Measurements from ENCODE around the gene TRMT112. TPM values are rescaled to one million over a fixed set of nuclear protein-coding genes. Genes with fewer than 3 reads are reported as not detected.

Gene TRMT112
- total RNA-seq, 1 donor from 2014 or later = 149 TPM

DNA sequence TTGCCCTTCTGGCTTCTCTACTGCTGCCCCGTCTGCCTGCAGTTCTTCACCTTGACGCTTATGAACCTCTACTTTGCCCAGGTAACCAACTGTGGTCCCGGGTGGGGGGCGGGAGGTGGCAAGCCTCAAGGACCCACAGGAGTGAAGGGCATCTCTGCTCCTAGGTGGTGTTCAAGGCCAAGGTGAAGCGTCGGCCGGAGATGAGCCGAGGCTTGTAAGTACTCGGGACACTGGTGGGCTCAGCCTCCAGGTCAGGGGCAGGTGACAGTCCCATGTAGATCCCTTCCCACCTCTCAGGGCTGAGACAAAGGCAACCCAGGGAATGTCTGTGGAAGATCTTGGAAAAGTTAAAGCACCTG, 30.6 kb downstream of the TRMT112 start:
- peaks cover 7% of the 10 kb centered on the region for H3K4me1 Mint-ChIP-seq (ENCODE audit: low read depth)
- H3K27me3 Mint-ChIP-seq = peaks cover 19% of the 10 kb centered on the region
- peak overlapping the region; percentile 75 for H3K4me3 Mint-ChIP-seq (ENCODE audit: low read depth)
- H3K36me3 Mint-ChIP-seq (ENCODE audit: insufficient read depth) = peaks cover 4% of the 10 kb centered on the region
- no peak for DNase-seq (ENCODE audit: low spot score, unreplicated experiment)
- TF ChIP-seq, protein P1, sequence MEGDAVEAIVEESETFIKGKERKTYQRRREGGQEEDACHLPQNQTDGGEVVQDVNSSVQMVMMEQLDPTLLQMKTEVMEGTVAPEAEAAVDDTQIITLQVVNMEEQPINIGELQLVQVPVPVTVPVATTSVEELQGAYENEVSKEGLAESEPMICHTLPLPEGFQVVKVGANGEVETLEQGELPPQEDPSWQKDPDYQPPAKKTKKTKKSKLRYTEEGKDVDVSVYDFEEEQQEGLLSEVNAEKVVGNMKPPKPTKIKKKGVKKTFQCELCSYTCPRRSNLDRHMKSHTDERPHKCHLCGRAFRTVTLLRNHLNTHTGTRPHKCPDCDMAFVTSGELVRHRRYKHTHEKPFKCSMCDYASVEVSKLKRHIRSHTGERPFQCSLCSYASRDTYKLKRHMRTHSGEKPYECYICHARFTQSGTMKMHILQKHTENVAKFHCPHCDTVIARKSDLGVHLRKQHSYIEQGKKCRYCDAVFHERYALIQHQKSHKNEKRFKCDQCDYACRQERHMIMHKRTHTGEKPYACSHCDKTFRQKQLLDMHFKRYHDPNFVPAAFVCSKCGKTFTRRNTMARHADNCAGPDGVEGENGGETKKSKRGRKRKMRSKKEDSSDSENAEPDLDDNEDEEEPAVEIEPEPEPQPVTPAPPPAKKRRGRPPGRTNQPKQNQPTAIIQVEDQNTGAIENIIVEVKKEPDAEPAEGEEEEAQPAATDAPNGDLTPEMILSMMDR (IDR thresholded peaks at IDR 0.05; ENCODE audit: unreplicated experiment) = no peak
- H3K27ac Mint-ChIP-seq = no peak overlapping the region
- no peaks in the 10 kb centered on the region for H3K9me3 Mint-ChIP-seq (ENCODE audit: low read depth)

DNA sequence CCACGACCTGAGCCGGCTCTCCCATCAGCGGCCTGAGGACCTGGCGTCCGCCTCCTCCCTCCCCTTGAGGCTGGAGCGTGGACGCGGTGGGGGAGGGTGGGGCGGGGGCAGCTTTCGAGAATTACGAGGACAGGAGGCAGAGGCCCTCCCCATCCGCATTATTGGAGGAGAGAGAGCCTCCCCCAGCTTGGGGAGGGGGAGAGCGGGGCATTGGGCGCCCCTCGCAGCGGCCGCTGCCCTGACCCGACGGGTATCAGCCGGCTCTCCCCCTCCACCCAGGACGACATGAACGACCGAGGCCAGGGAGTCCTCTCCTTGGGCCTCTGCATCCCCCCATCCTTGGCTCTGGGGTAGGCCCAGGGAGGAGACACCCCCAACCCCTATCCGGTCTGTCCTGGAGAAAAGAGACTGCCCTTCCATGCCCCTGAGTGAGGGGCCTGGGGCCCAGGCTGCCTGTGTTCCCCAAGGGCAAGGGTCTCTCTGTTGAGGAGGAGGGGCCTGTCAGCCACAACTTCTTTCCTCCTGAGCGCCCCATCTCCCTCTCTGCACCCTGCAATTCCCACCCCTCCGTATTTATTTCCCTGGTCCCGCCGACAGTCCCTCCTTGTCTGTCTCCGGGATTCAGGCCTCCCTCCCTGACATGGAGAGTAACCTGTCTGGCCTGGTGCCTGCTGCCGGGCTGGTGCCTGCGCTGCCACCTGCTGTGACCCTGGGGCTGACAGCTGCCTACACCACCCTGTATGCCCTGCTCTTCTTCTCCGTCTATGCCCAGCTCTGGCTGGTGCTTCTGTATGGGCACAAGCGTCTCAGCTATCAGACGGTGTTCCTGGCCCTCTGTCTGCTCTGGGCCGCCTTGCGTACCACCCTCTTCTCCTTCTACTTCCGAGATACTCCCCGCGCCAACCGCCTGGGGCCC, 31.2 kb downstream of the TRMT112 start:
- peaks cover 19% of the 10 kb centered on the region for H3K27me3 Mint-ChIP-seq
- TF ChIP-seq, protein P1 (IDR thresholded peaks at IDR 0.05; ENCODE audit: unreplicated experiment) = no peak
- H3K4me3 Mint-ChIP-seq (ENCODE audit: low read depth) = peak overlapping the region; percentile 75
- DNase-seq (ENCODE audit: low spot score, unreplicated experiment) = no peak
- H3K9me3 Mint-ChIP-seq (ENCODE audit: low read depth) = no peaks in the 10 kb centered on the region
- peaks cover 4% of the 10 kb centered on the region for H3K36me3 Mint-ChIP-seq (ENCODE audit: insufficient read depth)
- H3K4me1 Mint-ChIP-seq (ENCODE audit: low read depth) = peaks cover 7% of the 10 kb centered on the region
- H3K27ac Mint-ChIP-seq = no peak overlapping the region

DNA sequence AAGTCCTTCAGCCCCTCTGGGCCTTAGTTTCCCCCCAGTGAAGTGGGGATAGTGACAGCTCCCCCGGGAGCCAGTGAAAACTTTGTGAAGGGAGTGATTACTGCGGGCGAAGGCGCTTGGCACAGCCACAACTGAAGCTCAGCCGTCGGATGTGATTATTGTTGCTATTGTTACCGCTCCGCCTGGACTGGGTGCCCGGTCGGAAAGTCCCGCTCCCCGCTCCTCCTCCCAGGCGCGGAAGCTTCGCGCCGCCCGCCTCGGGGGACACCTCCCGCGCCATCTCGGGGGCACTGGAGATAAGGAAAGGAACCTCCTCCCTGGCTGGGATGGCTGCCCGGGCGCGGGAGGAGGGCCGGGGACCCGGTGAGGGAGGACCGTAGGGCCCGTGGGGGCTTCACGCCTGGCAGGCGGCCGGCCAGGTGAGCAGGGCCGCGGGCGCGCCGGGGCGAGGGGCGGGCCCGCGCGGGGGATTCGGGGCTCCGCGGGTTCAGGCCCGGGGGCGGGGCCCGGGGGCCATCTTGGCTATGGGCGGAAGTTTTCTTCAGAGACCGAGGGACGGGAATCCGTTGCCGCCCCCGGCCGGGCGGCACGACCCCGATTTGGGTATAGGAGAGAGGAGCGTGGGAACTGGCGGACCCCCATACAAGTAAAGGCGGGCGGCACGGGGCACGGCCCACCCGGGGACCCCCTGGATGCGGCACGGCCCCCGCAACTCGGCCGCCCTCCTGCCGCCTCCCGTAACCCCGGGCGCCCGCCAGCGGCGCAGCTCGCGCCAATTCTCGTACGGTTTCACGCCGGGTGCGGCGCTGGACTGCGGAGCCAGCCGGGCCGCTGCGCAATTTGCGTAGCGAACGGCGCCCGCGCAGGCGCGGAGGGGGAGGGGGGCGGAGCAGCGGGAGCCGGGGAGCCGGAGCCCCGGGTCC, 32.1 kb downstream of the TRMT112 start, which contains the start of gene GPR137:
GPR137 (plus strand) TSS at position 887 of the 923 bp plus-strand sequence. CDS start 677 bp downstream, outside the sequence.
- TF ChIP-seq, protein P1 (IDR thresholded peaks at IDR 0.05; ENCODE audit: unreplicated experiment) = no peak
- H3K4me1 Mint-ChIP-seq (ENCODE audit: low read depth) = peaks cover 7% of the 10 kb centered on the region
- H3K36me3 Mint-ChIP-seq (ENCODE audit: insufficient read depth) = peaks cover 4% of the 10 kb centered on the region
- no peaks in the 10 kb centered on the region for H3K9me3 Mint-ChIP-seq (ENCODE audit: low read depth)
- peaks cover 11% of the 10 kb centered on the region for H3K27me3 Mint-ChIP-seq
- DNase-seq (ENCODE audit: low spot score, unreplicated experiment) = peak; percentile 84
- H3K4me3 Mint-ChIP-seq (ENCODE audit: low read depth) = peak within 1 kb of the TSS; percentile 81
- peak within 1 kb of the TSS; percentile 88 for H3K27ac Mint-ChIP-seq

DNA sequence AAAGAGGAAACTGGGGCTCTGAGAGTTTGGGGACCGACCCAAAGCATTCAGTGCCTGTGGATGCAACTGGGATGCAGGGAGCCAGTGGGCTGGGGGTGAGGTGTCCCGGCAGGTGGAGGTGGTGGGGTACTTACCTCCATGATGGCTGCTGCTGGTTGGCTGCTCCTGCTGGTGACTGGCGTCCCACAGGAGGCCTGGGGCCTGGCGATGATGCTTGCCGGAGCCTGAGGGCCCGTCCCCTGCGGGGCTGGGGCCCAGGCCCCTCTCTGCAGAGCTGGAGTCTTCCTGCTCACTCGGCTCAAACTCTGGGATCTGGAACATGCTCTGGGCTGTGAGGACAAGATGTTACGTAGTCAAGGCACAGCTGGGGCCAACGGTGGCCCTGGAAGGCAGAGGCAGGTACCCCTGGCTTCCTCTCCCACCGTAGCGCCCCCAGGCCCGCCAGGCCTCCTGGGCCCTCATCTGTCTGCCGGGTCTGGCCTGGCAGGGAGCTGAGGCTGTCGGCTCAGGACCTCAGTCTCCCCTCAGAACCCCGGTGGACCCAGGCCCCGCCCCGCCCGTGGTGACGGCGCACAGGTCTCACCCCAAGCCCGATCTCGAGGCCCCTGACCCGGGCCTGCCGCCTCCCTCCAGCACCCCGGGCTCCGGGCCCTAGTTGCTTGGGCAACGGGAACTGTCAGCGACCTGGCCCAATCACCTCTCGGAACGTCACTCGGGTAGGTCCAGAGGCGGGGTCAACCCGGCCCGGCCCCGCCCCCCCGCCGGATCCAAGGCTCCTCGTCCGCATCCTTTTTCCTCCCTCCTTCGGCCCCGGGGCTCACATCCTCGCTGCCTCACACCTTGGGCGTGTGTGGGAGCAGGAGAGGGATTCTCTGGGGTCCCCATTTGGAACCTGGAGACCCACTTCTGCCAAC, 33.1 kb downstream of the TRMT112 start, which contains the start of gene BAD:
BAD (minus strand) TSS at position 618 of the 914 bp plus-strand sequence; CDS start at position 321, 297 bp downstream.
- Mint-ChIP-seq H3K4me1 (ENCODE audit: low read depth) (peaks cover 7% of the 10 kb centered on the region), H3K27ac (peak within 1 kb of the TSS; percentile 88), H3K4me3 (ENCODE audit: low read depth) (peak within 1 kb of the TSS; percentile 81), H3K27me3 (peaks cover 2% of the 10 kb centered on the region), H3K36me3 (ENCODE audit: insufficient read depth) (peaks cover 2% of the 10 kb centered on the region), H3K9me3 (ENCODE audit: low read depth) (no peaks in the 10 kb centered on the region)
- DNase-seq (ENCODE audit: low spot score, unreplicated experiment) = peak; percentile 92
- TF ChIP-seq, protein P1 (IDR thresholded peaks at IDR 0.05; ENCODE audit: unreplicated experiment) = no peak

Data from progenitor cell of endocrine pancreas (in vitro differentiated cells).